ENCODE results near the gene XCL1.
"Not testable (repeated sequence)": the region's sequence is repeated elsewhere in the genome, so short reads cannot be mapped to it uniquely, and the experiment has no call there.

Gene XCL1, protein sequence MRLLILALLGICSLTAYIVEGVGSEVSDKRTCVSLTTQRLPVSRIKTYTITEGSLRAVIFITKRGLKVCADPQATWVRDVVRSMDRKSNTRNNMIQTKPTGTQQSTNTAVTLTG
- long read RNA-seq, donor 1, result 0 reads
- long read RNA-seq, donor 2, partial matches to known transcripts, result 0 of 1 reads
- long read RNA-seq, donor 2, other reads (novel, unspliced or antisense), result 0 of 1 reads
- long read RNA-seq, donor 3, result 0 reads
- long read RNA-seq, donor 4, result 0 reads
- long read RNA-seq, donor 5, result 0 reads
- long read RNA-seq, donor 6, result 0 reads
- long read RNA-seq, donor 7, result 0 reads
- long read RNA-seq, donor 8, partial matches to known transcripts, result 0 of 1 reads
- long read RNA-seq, donor 8, other reads (novel, unspliced or antisense), result 0 of 1 reads

DNA sequence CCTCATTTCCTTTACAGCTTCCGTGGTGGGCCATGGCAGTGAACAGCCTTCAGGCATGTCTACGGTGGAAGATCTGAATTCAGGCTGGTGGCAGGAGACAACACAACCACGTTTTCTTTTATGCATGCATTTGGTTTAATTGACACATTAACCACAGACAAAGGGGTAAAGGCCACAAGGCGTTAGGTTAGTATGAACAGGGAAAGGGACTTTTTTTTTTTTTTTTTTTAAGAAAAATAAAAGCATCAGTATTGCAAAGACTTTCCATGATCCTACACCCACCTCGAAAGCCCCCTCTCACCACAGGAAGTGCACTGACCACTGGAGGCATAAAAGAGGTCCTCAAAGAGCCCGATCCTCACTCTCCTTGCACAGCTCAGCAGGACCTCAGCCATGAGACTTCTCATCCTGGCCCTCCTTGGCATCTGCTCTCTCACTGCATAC is at the start of gene XCL1:
TSS of gene XCL1 (plus strand) at position 361 of the 444 bp plus-strand sequence. CDS start at position 394, 33 bp downstream.
- not testable (repeated sequence) for DNase-seq

- no peak for DNase-seq
Observed at GRCh38 chr1:168529518-168529917, 46.9 kb upstream of the XCL1 start.

DNA sequence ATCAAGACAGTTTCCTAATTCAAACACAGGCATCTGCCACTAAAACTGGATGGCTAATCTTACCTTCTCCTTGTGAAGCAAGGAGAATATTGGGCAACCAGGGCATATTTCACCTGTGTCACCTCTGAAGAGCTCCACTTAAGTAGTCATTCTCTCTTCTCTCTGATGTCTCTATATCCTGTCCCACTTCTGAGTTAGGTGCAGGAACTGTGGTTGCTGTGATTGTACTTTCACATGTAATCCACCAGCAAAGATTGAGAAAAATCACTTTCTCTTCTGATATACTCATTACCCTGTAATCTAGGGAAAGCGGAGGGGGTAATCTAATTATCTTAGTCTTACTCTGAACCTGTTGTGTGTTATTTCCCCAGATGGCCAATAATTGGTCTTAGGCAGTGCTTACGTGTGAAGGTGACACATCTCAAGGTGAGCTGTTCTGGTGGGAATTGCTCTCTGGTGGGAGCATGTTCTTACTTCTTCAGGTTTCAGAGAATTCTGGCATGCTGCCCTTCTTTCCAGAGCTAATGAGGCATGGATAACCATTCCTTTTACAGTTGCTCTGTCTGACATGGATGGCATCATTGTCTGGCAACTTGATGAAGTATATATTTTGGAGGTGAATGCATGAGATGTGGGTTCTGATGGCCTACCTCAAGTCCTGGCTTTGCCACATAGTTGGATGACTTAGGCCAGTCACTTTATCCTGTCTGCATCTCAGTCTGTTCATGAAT is 44.6 kb upstream of the XCL1 start:
- DNase-seq, result no peak

- no peak for DNase-seq
Observed at GRCh38 chr1:168535536-168535935, 40.9 kb upstream of the XCL1 start.

- DNase-seq, result not testable (repeated sequence)
Observed at GRCh38 chr1:168540798-168541197, 35.6 kb upstream of the XCL1 start.

DNA sequence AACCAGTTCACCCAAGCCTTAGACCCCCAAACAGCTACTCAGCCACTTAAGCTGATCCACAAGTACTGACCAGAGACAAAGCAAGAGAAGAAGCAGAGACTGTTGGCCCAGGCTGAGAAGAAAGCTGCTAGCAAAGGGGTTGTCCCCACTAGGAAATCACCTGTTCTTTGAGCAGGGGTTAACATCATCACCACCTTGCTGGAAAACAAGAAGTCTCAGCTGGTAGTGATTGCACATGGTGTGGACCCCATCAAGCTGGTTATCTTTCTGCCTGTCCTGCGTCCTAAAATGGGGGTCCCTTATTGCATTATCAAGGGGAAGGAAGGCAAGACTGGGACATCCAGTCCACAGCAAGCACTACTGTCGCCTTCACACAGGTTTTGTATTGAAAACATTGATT is 33.4 kb upstream of the XCL1 start:
- not testable (repeated sequence) for DNase-seq

- DNase-seq, result not testable (repeated sequence)
Observed at GRCh38 chr1:168543840-168544498, 32.4 kb upstream of the XCL1 start, which contains the start of gene XCL2. Gene XCL2 (minus strand): TSS chr1:168543997. CDS start chr1:168543964, 33 bp downstream.

- not testable (repeated sequence) for DNase-seq
Observed at GRCh38 chr1:168545678-168546552, 30.5 kb upstream of the XCL1 start.

DNA sequence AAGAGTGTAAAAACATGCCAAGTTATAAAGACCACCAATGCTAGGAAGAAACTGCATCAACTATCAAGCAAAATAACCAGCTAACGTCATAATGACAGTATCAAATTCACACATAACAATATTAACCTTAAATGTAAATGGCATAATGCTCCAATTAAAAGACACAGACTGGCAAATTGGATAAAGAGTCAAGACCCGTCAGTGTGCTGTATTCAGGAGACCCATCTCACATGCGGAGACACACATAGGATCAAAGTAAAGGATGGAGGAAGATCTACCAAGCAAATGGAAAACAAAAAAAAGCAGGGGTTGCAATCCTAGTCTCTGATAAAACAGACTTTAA is 29.9 kb upstream of the XCL1 start:
- DNase-seq, result not testable (repeated sequence)

DNA sequence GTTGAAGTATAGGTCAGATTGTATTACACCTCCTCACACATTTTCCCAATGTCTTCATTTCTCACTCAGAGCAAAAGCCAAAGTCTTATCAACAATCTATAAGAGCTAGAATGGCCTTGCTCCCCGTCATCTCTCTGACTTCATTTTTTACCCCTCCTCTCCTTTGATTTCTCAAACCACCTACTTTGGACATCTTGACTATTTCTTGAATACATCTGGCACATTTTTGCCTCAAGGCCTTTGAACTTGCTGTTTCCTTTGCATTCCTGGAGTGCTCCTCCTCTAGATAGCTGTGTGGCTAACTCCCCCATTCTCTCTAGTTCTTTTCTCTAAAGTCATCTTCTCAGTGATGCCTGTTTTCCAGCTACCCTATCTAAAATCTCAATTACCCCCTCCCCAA is 25.4 kb upstream of the XCL1 start:
- no peak for DNase-seq

GRCh38 chr1:168551688-168552087 is 24.7 kb upstream of the XCL1 start:
- no peak for DNase-seq

GRCh38 chr1:168552961-168553360 is 23.4 kb upstream of the XCL1 start:
- no peak for DNase-seq

- no peak for DNase-seq
Observed at GRCh38 chr1:168553680-168554553, 22.5 kb upstream of the XCL1 start.

DNA sequence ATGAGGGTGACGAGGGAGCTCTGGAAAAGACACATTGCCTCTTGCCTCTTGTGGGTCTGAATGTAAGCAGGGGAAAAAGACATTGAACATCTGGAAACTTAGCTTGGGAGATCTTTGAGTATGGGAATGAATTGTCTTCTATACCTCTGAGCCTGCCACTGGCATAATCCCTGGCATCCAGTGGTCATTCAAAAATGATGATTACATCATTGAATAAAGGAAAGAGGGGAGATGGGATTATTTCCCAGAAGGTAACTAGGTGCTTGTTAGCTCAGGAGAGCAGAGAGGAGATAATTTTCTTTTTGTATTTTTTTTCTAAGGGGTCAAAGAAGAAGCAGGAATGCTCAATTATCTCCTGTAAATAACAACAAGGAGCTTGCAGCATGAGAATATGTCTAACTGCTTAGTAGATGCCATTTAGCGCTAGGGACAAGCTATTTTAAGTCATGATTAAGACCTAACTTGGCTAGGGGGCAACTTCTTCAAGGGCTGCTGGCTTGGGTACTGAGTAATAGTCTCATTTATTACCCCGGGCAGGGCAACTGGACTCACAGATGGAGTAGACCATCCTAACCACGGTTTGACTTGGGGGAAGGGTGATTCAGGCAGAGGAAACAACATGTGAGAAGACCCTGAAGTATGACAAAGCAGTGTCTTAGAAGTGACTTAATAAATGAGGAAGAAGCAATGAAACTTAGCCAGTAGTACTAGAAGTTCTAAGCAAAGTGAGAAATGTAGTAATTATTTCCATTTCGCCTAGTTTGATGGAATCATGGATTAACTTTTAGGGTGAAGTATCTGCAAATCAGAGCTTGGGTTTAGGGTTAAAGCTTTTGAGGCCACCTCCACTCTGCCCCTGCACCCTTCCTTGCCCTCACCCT is 21.6 kb upstream of the XCL1 start:
- no peak for DNase-seq

GRCh38 chr1:168555508-168556046 is 20.8 kb upstream of the XCL1 start:
- DNase-seq, result no peak

GRCh38 chr1:168556647-168557046 is 19.8 kb upstream of the XCL1 start:
- DNase-seq, result no peak

- no peak for DNase-seq
Observed at GRCh38 chr1:168560370-168560769, 16.0 kb upstream of the XCL1 start.

DNA sequence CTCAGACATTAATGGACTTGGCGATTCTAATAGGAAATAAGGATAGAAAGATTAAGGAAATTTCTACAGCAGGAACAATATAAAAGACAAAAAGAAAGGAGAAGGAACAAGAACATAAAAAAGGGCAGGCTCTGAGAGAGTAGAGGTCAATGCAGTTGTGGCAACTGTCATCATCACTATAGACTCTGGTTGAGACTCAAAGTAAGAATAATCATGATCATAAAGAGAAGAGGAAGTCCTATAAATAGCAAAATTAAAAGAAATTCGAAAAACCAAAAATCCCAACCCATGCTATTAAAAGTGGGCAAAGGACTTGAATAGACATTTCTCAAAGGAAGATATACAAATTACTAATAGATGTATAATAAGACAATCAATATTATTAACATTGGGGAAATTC is 14.4 kb upstream of the XCL1 start:
- no peak for DNase-seq

DNA sequence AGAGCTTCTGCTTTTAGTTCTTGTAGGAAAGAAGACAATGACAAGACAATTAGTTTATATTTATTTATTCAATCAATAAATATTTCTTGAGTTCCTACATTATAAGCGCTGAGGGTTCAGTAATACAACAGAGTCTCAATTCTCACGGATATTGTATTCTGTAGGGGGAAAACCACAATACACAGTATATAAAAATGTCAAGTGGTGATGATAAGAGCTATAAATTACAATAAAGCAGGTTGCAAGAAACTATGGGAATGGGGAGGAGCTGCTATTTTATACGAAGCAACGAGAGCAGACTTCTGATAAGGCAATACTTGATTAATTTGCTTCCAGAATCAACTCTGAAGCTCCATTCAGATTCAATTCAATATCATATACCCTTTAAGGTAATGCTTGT is 10.6 kb upstream of the XCL1 start:
- DNase-seq, result no peak

DNA sequence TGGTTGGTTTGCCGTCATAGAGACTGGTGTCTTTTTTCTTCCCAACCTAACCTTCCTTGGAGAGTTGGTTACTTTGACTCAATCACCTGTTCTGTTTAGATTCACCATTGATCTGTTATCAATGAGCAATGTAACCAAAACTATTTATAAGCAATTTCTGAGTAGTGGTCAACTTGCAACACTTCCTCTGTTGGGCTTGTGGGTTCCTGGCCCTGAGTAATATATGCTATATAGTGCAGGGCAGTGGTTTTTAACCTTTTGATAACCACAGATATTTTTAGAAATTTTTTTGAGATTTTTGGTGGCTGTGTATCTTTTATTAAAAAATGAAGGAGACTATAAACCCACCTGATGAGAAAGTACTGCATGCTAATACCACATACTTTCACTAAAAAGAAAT is 9.4 kb upstream of the XCL1 start:
- DNase-seq, result no peak

Measured in right kidney (tissue), 9 donors.